Vagina (tissue), 2 donors: ENCODE results near the gene STIM2. TPM values are rescaled to one million over a fixed set of nuclear protein-coding genes. Genes with fewer than 3 reads are reported as not detected.

Source experiments
- DNase-seq, 2 donors: peaks; one replicate each; pipeline ENCODE4 v3.0.0-alpha.2; 2017; ENCODE audit errors: extremely low spot score in 2 of 2
- H3K27ac ChIP-seq: fragments of 200-600 bp; sonication (generic); one replicate; pipeline ENCODE4 v1.5.1; 2019
- H3K27me3 ChIP-seq: fragments of 200-600 bp; sonication (generic); one replicate; pipeline ENCODE4 v1.5.1; 2019
- H3K36me3 ChIP-seq, 2 donors: fragments of 200-600 bp; sonication (generic); one replicate each; pipeline ENCODE4 v1.5.1; 2017 to 2019
- H3K4me1 ChIP-seq: fragments of 200-600 bp; sonication (generic); one replicate; pipeline ENCODE4 v1.5.1; 2019
- H3K4me3 ChIP-seq, 2 donors: fragments of 200-600 bp; sonication (generic); 1 replicate in 1 of 2; 2 replicates in 1 of 2; pipeline ENCODE4 v1.5.1; 2016 to 2019
- H3K9me3 ChIP-seq: fragments of 200-600 bp; sonication (generic); one replicate; pipeline ENCODE4 v1.5.1; 2019
- POLR2A ChIP-seq, 2 donors: fragments of 450-650 bp; IDR thresholded peaks; one replicate each; pipeline ENCODE4 v1.6.1; 2017; ENCODE audit warnings: antibody characterized with exemption in 2 of 2, mild to moderate bottlenecking in 2 of 2, moderate library complexity in 2 of 2
- POLR2AphosphoS5 ChIP-seq, 2 donors: sonication (generic); formaldehyde crosslinking; IDR thresholded peaks; one replicate each; pipeline ENCODE4 v1.9.0; 2017; ENCODE audit warnings: antibody characterized with exemption in 2 of 2, mild to moderate bottlenecking in 2 of 2, low read depth in 1 of 2; ENCODE audit not compliant: insufficient read depth in 1 of 2
- intact Hi-C: fragments of 100-400 bp; cut with DNase I; formaldehyde crosslinking; loops from one replicate; pipeline ENCODE4 v1.15.1; 2023
- total RNA-seq: library from RNA; depleted of rRNA; stranded (reverse); fragments of >200 nt; gene quantifications from one replicate; pipeline ENCODE4 v1.2.3, GENCODE V29; 2016
- TF ChIP-seq, protein P1 (sequence below), 3 experiments: fragments of 450-650 bp in 2 of 3; fragments of 200-600 bp in 1 of 3; sonication (generic) in 1 of 3; IDR thresholded peaks; one replicate each; pipeline ENCODE4 v1.5.1; 2017 to 2019; ENCODE audit warnings: antibody characterized with exemption in 3 of 3, mild to moderate bottlenecking in 2 of 3, moderate library complexity in 2 of 3

Gene STIM2
- total RNA-seq, 1 donor from 2014 or later: 39.5 TPM

DNA sequence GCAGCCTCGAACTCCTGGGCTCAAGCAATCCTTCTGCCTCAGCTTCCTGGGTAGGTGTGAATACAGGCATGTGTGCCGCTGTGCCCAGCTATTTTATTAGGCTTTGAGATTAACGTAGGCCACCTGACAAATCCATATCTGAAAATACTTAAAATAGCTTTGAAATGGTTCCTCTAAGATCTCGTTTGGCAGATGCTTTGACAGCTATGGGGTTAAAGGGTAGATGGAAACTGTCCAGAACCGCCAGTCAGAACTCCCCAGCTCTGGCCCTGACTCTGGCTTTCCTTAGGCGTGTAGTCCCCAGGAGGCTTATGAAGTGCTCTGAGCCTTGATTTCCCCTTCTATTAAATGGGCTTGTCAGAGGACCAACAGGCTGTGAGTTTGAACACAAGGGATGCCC, 32.8 kb upstream of the STIM2 start:
- H3K4me1 ChIP-seq: no peaks in the 10 kb centered on the region
- intact Hi-C loops: no loop called here
- H3K27me3 ChIP-seq: no peaks in the 10 kb centered on the region
- no peak overlapping the region for H3K4me3 ChIP-seq
- no peak overlapping the region for H3K27ac ChIP-seq
- H3K36me3 ChIP-seq: no peaks in the 10 kb centered on the region
- DNase-seq: no peak
- H3K9me3 ChIP-seq: no peaks in the 10 kb centered on the region
- no peak for TF ChIP-seq POLR2AphosphoS5 (IDR thresholded peaks at IDR 0.05; ENCODE audit: insufficient read depth in 1 of 2, low read depth in 1 of 2)
- TF ChIP-seq POLR2A (IDR thresholded peaks at IDR 0.05): no peak
- TF ChIP-seq, protein P1, sequence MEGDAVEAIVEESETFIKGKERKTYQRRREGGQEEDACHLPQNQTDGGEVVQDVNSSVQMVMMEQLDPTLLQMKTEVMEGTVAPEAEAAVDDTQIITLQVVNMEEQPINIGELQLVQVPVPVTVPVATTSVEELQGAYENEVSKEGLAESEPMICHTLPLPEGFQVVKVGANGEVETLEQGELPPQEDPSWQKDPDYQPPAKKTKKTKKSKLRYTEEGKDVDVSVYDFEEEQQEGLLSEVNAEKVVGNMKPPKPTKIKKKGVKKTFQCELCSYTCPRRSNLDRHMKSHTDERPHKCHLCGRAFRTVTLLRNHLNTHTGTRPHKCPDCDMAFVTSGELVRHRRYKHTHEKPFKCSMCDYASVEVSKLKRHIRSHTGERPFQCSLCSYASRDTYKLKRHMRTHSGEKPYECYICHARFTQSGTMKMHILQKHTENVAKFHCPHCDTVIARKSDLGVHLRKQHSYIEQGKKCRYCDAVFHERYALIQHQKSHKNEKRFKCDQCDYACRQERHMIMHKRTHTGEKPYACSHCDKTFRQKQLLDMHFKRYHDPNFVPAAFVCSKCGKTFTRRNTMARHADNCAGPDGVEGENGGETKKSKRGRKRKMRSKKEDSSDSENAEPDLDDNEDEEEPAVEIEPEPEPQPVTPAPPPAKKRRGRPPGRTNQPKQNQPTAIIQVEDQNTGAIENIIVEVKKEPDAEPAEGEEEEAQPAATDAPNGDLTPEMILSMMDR (IDR thresholded peaks at IDR 0.05): no peak

DNA sequence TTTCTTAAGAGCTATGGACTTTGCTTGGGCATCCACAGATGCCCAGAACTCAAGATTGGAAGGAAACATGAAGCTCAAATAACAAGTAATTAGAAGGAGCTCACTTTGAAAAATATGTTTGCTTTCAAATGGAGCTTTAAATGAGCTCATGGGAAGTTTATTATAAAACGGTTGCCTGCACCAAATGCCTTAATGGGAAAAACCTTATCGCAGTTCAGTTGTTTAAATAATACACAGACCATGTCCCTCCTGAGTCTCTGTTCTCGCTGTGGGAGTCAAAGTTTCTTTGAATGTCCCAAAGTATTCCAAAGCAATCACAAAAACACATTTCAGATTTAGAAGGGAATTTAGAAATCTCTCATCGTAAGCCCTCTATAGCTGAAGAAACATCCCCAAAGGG, 31.6 kb upstream of the STIM2 start:
- TF ChIP-seq, protein P1 (IDR thresholded peaks at IDR 0.05): no peak
- no peak for TF ChIP-seq POLR2A (IDR thresholded peaks at IDR 0.05)
- no peak for TF ChIP-seq POLR2AphosphoS5 (IDR thresholded peaks at IDR 0.05; ENCODE audit: insufficient read depth in 1 of 2, low read depth in 1 of 2)
- Histone ChIP-seq H3K9me3 (no peaks in the 10 kb centered on the region), H3K4me3 (no peak overlapping the region), H3K27ac (no peak overlapping the region), H3K36me3 (no peaks in the 10 kb centered on the region), H3K27me3 (no peaks in the 10 kb centered on the region), H3K4me1 (no peaks in the 10 kb centered on the region)
- DNase-seq: no peak
- intact Hi-C loops: no loop called here

DNA sequence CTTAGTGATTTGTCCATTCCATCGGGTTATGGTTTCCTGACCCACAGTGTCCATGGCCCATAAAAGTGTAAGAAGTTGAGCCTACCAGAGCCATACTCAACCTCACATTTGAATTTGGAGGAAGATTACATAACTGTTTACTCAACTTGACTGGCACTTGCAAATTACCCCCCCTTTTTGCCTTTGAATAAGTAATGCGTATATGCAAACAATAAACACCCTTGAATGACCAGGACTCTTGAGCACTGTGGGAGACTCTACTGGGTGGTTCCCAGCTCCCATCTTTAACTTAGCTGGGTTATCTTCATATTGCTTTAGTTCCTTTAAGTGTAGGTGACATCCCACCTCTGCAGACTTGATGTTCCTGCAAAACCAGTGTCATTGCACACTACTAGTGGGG, 30.6 kb upstream of the STIM2 start:
- no peak for TF ChIP-seq POLR2A (IDR thresholded peaks at IDR 0.05)
- TF ChIP-seq, protein P1 (IDR thresholded peaks at IDR 0.05): no peak
- no peak for TF ChIP-seq POLR2AphosphoS5 (IDR thresholded peaks at IDR 0.05; ENCODE audit: insufficient read depth in 1 of 2, low read depth in 1 of 2)
- intact Hi-C loops: no loop called here
- H3K27me3 ChIP-seq: no peaks in the 10 kb centered on the region

DNA sequence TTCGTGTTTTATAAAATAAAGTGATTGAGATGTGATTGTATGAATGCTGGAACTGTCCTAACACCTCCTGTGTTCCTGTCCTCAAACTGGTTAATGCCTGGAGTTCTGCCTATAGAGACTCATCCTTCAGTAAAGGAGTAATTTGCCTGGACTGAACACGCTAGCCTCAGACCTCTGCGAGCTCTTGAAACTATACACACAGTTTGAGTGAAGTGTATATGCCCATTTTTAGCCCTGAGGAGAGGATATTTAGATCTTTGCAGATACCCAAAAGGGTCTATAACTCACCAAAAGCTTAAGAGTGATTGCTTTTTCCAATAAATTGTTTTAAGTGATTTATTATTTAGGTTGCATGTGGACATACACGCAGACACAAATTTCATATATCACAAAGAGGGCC, 29.9 kb upstream of the STIM2 start:
- H3K9me3 ChIP-seq: no peaks in the 10 kb centered on the region
- H3K27me3 ChIP-seq: no peaks in the 10 kb centered on the region
- DNase-seq: no peak
- no peak overlapping the region for H3K4me3 ChIP-seq
- no peak for TF ChIP-seq POLR2A (IDR thresholded peaks at IDR 0.05)
- no peak for TF ChIP-seq POLR2AphosphoS5 (IDR thresholded peaks at IDR 0.05; ENCODE audit: insufficient read depth in 1 of 2, low read depth in 1 of 2)
- TF ChIP-seq, protein P1 (IDR thresholded peaks at IDR 0.05): no peak
- intact Hi-C loops: no loop called here
- H3K4me1 ChIP-seq: no peaks in the 10 kb centered on the region
- H3K27ac ChIP-seq: no peak overlapping the region
- H3K36me3 ChIP-seq: no peaks in the 10 kb centered on the region

More for the DNA sequence above, 30.6 kb upstream of the STIM2 start:
- no peaks in the 10 kb centered on the region for H3K9me3 ChIP-seq
- H3K27ac ChIP-seq: no peak overlapping the region
- DNase-seq: no peak
- H3K4me3 ChIP-seq: no peak overlapping the region
- H3K36me3 ChIP-seq: no peaks in the 10 kb centered on the region
- H3K4me1 ChIP-seq: no peaks in the 10 kb centered on the region

DNA sequence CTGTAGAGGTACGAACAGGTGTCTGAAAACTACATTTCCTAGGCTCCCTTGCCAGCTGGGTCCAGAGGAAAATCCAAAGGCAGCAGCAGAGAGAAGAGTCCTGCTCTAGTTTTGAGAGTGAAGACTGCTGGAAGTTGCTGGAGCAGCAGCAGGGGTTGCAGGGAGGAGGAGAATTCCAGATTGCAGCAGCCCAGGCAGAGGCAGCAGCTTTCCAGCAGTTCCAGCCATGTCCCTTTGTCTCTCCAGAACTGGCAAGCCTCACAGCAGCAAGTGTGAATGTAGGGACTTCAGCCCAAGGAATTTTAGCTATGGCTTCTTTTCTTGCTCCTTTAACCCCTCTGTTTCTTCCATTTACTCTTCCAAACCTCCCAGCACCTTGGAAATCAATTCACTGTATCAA, 24.1 kb upstream of the STIM2 start:
- no peak for DNase-seq
- TF ChIP-seq, protein P1 (IDR thresholded peaks at IDR 0.05): no peak
- TF ChIP-seq POLR2A (IDR thresholded peaks at IDR 0.05) (no peak), POLR2AphosphoS5 (IDR thresholded peaks at IDR 0.05; ENCODE audit: insufficient read depth in 1 of 2, low read depth in 1 of 2) (no peak)
- Histone ChIP-seq H3K27me3 (no peaks in the 10 kb centered on the region), H3K27ac (no peak overlapping the region), H3K36me3 (no peaks in the 10 kb centered on the region), H3K4me1 (no peaks in the 10 kb centered on the region), H3K4me3 (no peak overlapping the region), H3K9me3 (no peaks in the 10 kb centered on the region)
- intact Hi-C loops: no loop called here
